ENCODE data around the gene OR5P2. TPM values are rescaled to one million over a fixed set of nuclear protein-coding genes. Genes with fewer than 3 reads are reported as not detected.

OR5P2 gene
- total and polyA plus RNA-seq, 4 donors: 0.83 to 17.3 TPM; not detected in 2

DNA sequence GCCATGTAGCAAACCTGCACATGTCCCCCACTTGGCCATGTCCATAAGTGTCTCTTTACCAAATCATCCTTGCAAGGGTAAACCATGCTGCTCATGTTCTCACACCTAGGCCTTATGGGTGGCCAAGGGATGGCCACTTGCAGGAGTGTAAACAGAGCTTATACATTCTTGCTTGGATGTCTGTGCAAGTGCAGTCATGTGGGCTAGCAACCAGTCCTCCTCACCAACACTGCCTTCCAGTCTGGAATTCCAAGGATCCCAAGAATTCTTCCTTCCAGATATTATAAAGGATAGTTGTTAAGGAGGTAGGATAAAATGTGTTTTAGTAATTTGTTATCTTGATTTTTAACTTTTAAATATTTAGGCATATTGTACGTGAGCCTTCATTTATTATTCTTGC lies 47.8 kb upstream of the OR5P2 start:
- H3K9ac ChIP-seq (ENCODE audit: insufficient read depth in 1 of 2, low read length in 2 of 2): no peak overlapping the region
- H3K9me3 ChIP-seq (ENCODE audit: control insufficient read depth in 4 of 4, insufficient read depth in 3 of 4, low read length in 3 of 4): peaks cover 0 to 3% (median 0%) of the 10 kb centered on the region in 4 donors
- ATAC-seq (ENCODE audit: insufficient read depth, low FRiP score) (no peak), DNase-seq (no peak)
- no peaks in the 10 kb centered on the region for H3K4me1 ChIP-seq (ENCODE audit: control insufficient read depth in 5 of 5, insufficient read depth in 5 of 5, low read length in 5 of 5)
- WGBS, 2 donors: 0 to 63% methylated on average over 1 of the region's 1 CpG
- H3K27ac ChIP-seq (ENCODE audit: low read depth in 1 of 2, low read length in 1 of 2): no peak overlapping the region
- TF ChIP-seq, protein P1, sequence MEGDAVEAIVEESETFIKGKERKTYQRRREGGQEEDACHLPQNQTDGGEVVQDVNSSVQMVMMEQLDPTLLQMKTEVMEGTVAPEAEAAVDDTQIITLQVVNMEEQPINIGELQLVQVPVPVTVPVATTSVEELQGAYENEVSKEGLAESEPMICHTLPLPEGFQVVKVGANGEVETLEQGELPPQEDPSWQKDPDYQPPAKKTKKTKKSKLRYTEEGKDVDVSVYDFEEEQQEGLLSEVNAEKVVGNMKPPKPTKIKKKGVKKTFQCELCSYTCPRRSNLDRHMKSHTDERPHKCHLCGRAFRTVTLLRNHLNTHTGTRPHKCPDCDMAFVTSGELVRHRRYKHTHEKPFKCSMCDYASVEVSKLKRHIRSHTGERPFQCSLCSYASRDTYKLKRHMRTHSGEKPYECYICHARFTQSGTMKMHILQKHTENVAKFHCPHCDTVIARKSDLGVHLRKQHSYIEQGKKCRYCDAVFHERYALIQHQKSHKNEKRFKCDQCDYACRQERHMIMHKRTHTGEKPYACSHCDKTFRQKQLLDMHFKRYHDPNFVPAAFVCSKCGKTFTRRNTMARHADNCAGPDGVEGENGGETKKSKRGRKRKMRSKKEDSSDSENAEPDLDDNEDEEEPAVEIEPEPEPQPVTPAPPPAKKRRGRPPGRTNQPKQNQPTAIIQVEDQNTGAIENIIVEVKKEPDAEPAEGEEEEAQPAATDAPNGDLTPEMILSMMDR (IDR thresholded peaks at IDR 0.05; ENCODE audit: control extremely low read depth, extremely low read depth): no peak
- H3K4me3 ChIP-seq: no peak overlapping the region
- H3K27me3 ChIP-seq (ENCODE audit: control insufficient read depth in 3 of 3, insufficient read depth in 3 of 3, low read length in 2 of 3): no peaks in the 10 kb centered on the region
- H3K36me3 ChIP-seq (ENCODE audit: control insufficient read depth in 4 of 4, insufficient read depth in 4 of 4, low read length in 4 of 4): no peaks in the 10 kb centered on the region

GRCh38 chr11:7840578-7840977 lies 43.8 kb upstream of the OR5P2 start:
- Histone ChIP-seq H3K9me3 (ENCODE audit: control insufficient read depth in 4 of 4, insufficient read depth in 3 of 4, low read length in 3 of 4) (peaks cover 0 to 3% (median 0%) of the 10 kb centered on the region in 4 donors), H3K4me3 (no peak overlapping the region), H3K36me3 (ENCODE audit: control insufficient read depth in 4 of 4, insufficient read depth in 4 of 4, low read length in 4 of 4) (no peaks in the 10 kb centered on the region), H3K27ac (ENCODE audit: low read depth in 1 of 2, low read length in 1 of 2) (no peak overlapping the region), H3K9ac (ENCODE audit: insufficient read depth in 1 of 2, low read length in 2 of 2) (no peak overlapping the region), H3K4me1 (ENCODE audit: control insufficient read depth in 5 of 5, insufficient read depth in 5 of 5, low read length in 5 of 5) (no peaks in the 10 kb centered on the region), H3K27me3 (ENCODE audit: control insufficient read depth in 3 of 3, insufficient read depth in 3 of 3, low read length in 2 of 3) (no peaks in the 10 kb centered on the region)
- TF ChIP-seq, protein P1 (IDR thresholded peaks at IDR 0.05; ENCODE audit: control extremely low read depth, extremely low read depth): no peak
- no peak for DNase-seq
- WGBS, 2 donors: 81 to 85% methylated on average over 2 of the region's 2 CpGs
- no peak for ATAC-seq (ENCODE audit: insufficient read depth, low FRiP score)

DNA sequence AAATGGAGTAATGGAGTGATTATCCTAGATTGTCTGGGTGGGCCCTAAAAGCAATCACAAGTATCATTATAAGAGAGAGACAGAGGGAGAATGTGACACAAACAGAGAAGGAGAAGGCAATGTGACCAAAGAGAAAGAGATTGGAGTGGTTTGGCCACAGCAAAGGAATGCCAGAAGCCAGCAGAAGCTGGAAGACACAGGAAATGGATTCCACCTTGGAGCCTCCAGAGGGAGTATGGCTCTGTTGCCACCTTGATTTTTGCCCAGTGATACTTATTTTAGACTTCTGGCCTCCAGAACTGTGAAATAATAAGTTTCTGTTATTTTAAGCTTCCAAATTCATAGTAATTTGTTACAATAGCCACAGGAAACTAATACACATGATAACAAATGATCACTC lies 36.8 kb upstream of the OR5P2 start:
- ATAC-seq (ENCODE audit: insufficient read depth, low FRiP score): no peak

GRCh38 chr11:7830740-7831139 lies 34.0 kb upstream of the OR5P2 start, which contains the start of gene OR5P3:
TSS of gene OR5P3 (minus strand) at chr11:7830840.
- no peak within 1 kb of the TSS for H3K9ac ChIP-seq (ENCODE audit: insufficient read depth in 1 of 2, low read length in 2 of 2)

More for the DNA sequence above, 36.8 kb upstream of the OR5P2 start:
- Histone ChIP-seq H3K27ac (ENCODE audit: low read depth in 1 of 2, low read length in 1 of 2) (no peak overlapping the region), H3K27me3 (ENCODE audit: control insufficient read depth in 3 of 3, insufficient read depth in 3 of 3, low read length in 2 of 3) (no peaks in the 10 kb centered on the region), H3K4me1 (ENCODE audit: control insufficient read depth in 5 of 5, insufficient read depth in 5 of 5, low read length in 5 of 5) (no peaks in the 10 kb centered on the region), H3K4me3 (no peak overlapping the region), H3K36me3 (ENCODE audit: control insufficient read depth in 4 of 4, insufficient read depth in 4 of 4, low read length in 4 of 4) (no peaks in the 10 kb centered on the region), H3K9me3 (ENCODE audit: control insufficient read depth in 4 of 4, insufficient read depth in 3 of 4, low read length in 3 of 4) (no peaks in the 10 kb centered on the region), H3K9ac (ENCODE audit: insufficient read depth in 1 of 2, low read length in 2 of 2) (no peak overlapping the region)
- TF ChIP-seq, protein P1 (IDR thresholded peaks at IDR 0.05; ENCODE audit: control extremely low read depth, extremely low read depth): no peak
- DNase-seq: no peak

More at GRCh38 chr11:7830740-7831139, 34.0 kb upstream of the OR5P2 start, which contains the start of gene OR5P3:
- Histone ChIP-seq H3K4me3 (no peak within 1 kb of the TSS), H3K4me1 (ENCODE audit: control insufficient read depth in 5 of 5, insufficient read depth in 5 of 5, low read length in 5 of 5) (no peaks in the 10 kb centered on the region), H3K27me3 (ENCODE audit: control insufficient read depth in 3 of 3, insufficient read depth in 3 of 3, low read length in 2 of 3) (no peaks in the 10 kb centered on the region), H3K27ac (ENCODE audit: low read depth in 1 of 2, low read length in 1 of 2) (no peak within 1 kb of the TSS), H3K9me3 (ENCODE audit: control insufficient read depth in 4 of 4, insufficient read depth in 3 of 4, low read length in 3 of 4) (no peaks in the 10 kb centered on the region), H3K36me3 (ENCODE audit: control insufficient read depth in 4 of 4, insufficient read depth in 4 of 4, low read length in 4 of 4) (no peaks in the 10 kb centered on the region)
- DNase-seq: no peak
- ATAC-seq (ENCODE audit: insufficient read depth, low FRiP score): no peak
- TF ChIP-seq, protein P1 (IDR thresholded peaks at IDR 0.05; ENCODE audit: control extremely low read depth, extremely low read depth): no peak

Measured in lung (tissue), 12 donors.